Large intestine (tissue), 3 donors: ENCODE results near the gene GRIK3. TPM values are rescaled to one million over a fixed set of nuclear protein-coding genes. Genes with fewer than 3 reads are reported as not detected.
A peak's percentile ranks its signal among the peaks of the same experiment; 100 is the strongest.
"Not testable (repeated sequence)": the region's sequence is repeated elsewhere in the genome, so short reads cannot be mapped to it uniquely, and the experiment has no call there.

Experiments
- DNase-seq, 2 donors: peaks; one replicate each; pipeline versions ENCODE4 v3.0.0 to v3.0.0-alpha.2; 2013
- H3K27ac ChIP-seq: one replicate; pipeline ENCODE4 v1.5.1; 2013; ENCODE audit warnings: low read length
- H3K27me3 ChIP-seq: 2 replicates; pipeline ENCODE4 v1.6.1; 2013; ENCODE audit warnings: low read length; ENCODE audit not compliant: control insufficient read depth, insufficient read depth
- H3K36me3 ChIP-seq: 2 replicates; pipeline ENCODE4 v1.6.1; 2013; ENCODE audit warnings: low read length; ENCODE audit not compliant: control insufficient read depth, insufficient read depth
- H3K4me1 ChIP-seq: one replicate; pipeline ENCODE4 v1.6.1; 2013; ENCODE audit warnings: low read length; ENCODE audit not compliant: control insufficient read depth, insufficient read depth
- H3K4me3 ChIP-seq: one replicate; pipeline ENCODE4 v1.5.1; 2013; ENCODE audit warnings: low read length
- H3K9me3 ChIP-seq: one replicate; pipeline ENCODE4 v1.6.1; 2013; ENCODE audit warnings: mild to moderate bottlenecking, low read depth, low read length, moderate library complexity; ENCODE audit not compliant: control insufficient read depth
- WGBS: methylation state at CpG from one replicate; pipeline ENCODE4 v1.1.5; 2013; ENCODE audit warnings: low lambda C conversion rate; ENCODE audit not compliant: insufficient coverage; 5-methylcytosine and 5-hydroxymethylcytosine counted together
- polyA plus RNA-seq: library from polyadenylated mRNA; unstranded; fragments of 120-200 nt; gene quantifications from one replicate; pipeline ENCODE4 v1.2.1, GENCODE V29; 2013

GRIK3 gene
- polyA plus RNA-seq, 1 donor: 4.5 TPM

GRCh38 chr1:36897813-36898212 is 136.5 kb downstream of the GRIK3 start:
- not testable (repeated sequence) for H3K27ac ChIP-seq, H3K27me3 ChIP-seq, H3K4me1 ChIP-seq, H3K9me3 ChIP-seq, H3K36me3 ChIP-seq, H3K4me3 ChIP-seq, DNase-seq

GRCh38 chr1:36894824-36895223 is 139.5 kb downstream of the GRIK3 start:
- Histone ChIP-seq H3K27me3 (no peaks in the 10 kb centered on the region), H3K36me3 (no peaks in the 10 kb centered on the region), H3K9me3 (no peaks in the 10 kb centered on the region), H3K4me1 (no peaks in the 10 kb centered on the region), H3K4me3 (no peak overlapping the region), H3K27ac (no peak overlapping the region)
- WGBS: no CpG with 5 or more reads among the region's 3 CpGs
- no peak for DNase-seq

- Histone ChIP-seq H3K27ac (no peak overlapping the region), H3K4me3 (no peak overlapping the region), H3K4me1 (no peaks in the 10 kb centered on the region), H3K36me3 (no peaks in the 10 kb centered on the region), H3K27me3 (no peaks in the 10 kb centered on the region), H3K9me3 (no peaks in the 10 kb centered on the region)
- no CpG with 5 or more reads among the region's 9 CpGs for WGBS
- DNase-seq: no peak
These were observed 143.5 kb downstream of the GRIK3 start for GRCh38 chr1:36890776-36891175.

DNA sequence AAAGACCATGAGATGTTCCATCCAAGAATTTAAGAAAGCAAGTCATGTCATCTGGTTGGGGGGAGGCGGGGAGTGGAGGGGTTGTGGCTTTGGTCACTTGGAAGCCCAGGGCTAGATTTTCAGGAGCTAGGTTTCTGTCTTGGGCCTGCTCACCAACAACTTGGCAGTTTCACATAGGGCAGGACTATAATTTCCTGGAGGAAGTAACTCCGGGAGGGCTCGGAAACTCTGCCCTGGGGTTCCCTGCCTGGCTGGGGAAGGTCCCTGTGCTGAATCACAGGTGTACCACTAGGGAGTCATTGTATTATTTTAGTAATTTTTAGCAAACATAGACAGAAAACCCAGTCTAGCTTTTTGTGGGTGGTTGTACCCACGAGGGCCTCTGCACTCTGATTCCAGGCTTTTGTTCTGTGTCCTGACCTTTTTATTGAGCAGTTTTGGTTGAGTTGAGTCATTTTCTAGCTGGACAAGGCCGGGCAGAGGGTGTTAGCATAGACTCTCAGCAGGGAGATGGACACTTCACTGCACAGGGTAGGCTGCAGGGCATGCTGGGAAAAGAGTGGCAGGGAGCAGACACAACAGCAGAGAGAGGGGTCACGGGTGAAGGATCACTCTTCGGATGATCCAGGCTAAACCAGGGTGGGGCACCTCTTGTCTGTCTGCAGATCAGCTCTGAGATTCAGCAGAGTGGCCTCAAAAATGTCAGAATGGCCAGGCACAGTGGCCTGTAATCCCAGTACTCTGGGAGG is 144.7 kb downstream of the GRIK3 start:
- Histone ChIP-seq H3K4me1 (no peaks in the 10 kb centered on the region), H3K9me3 (no peaks in the 10 kb centered on the region), H3K27me3 (no peaks in the 10 kb centered on the region), H3K27ac (no peak overlapping the region), H3K36me3 (no peaks in the 10 kb centered on the region), H3K4me3 (no peak overlapping the region)
- WGBS: no CpG with 5 or more reads among the region's 7 CpGs
- no peak for DNase-seq

DNA sequence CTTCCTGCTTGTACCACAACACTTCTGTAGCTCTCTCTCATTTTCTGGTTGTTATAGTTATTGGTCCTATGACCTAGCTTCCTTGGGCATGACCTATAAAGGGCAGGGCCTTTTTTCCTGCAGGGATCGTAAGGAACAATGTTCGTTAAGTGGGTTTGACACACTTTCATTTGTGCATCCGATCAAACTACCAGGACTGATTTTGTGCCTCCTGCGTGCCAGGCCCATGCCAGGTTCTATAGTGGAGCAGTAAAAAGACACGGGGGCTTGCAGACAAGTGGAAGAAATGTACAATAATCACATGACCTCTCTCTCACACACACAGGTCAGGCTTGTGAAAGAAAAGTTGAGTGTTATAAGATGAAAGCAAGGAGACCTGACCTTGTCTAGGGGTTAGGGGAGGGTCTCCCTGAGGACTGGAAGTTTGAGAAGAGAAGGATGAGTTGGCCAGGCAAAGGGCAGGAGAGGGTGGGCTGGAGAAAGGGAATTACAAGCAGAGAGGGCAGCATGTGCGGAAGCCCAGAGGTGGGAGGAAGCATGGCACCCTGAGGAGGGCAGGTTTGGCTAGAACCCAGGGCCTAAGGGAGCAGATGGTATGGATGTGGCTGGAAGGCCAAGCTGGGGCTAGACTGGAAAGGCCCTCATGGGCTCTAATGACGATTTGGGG is 145.4 kb downstream of the GRIK3 start:
- WGBS: no CpG with 5 or more reads among the region's 7 CpGs
- no peaks in the 10 kb centered on the region for H3K36me3 ChIP-seq
- no peaks in the 10 kb centered on the region for H3K4me1 ChIP-seq
- no peak overlapping the region for H3K27ac ChIP-seq
- no peak for DNase-seq
- no peak overlapping the region for H3K4me3 ChIP-seq
- H3K9me3 ChIP-seq: no peaks in the 10 kb centered on the region
- H3K27me3 ChIP-seq: no peaks in the 10 kb centered on the region

- DNase-seq: peak in 1 of 2 donors; percentile 9
- 72% methylated on average over 2 of the region's 7 CpGs for WGBS
- no peaks in the 10 kb centered on the region for H3K9me3 ChIP-seq
- H3K36me3 ChIP-seq: no peaks in the 10 kb centered on the region
- no peak overlapping the region for H3K4me3 ChIP-seq
- no peaks in the 10 kb centered on the region for H3K27me3 ChIP-seq
- no peak overlapping the region for H3K27ac ChIP-seq
- no peaks in the 10 kb centered on the region for H3K4me1 ChIP-seq
These were observed 148.6 kb downstream of the GRIK3 start for GRCh38 chr1:36885540-36886357.

- no peaks in the 10 kb centered on the region for H3K36me3 ChIP-seq
- WGBS: 92% methylated on average over 2 of the region's 4 CpGs
- no peak overlapping the region for H3K27ac ChIP-seq
- no peak overlapping the region for H3K4me3 ChIP-seq
- H3K4me1 ChIP-seq: no peaks in the 10 kb centered on the region
- no peaks in the 10 kb centered on the region for H3K9me3 ChIP-seq
- DNase-seq: no peak
- H3K27me3 ChIP-seq: no peaks in the 10 kb centered on the region
These were observed 149.5 kb downstream of the GRIK3 start for GRCh38 chr1:36884801-36885200.

DNA sequence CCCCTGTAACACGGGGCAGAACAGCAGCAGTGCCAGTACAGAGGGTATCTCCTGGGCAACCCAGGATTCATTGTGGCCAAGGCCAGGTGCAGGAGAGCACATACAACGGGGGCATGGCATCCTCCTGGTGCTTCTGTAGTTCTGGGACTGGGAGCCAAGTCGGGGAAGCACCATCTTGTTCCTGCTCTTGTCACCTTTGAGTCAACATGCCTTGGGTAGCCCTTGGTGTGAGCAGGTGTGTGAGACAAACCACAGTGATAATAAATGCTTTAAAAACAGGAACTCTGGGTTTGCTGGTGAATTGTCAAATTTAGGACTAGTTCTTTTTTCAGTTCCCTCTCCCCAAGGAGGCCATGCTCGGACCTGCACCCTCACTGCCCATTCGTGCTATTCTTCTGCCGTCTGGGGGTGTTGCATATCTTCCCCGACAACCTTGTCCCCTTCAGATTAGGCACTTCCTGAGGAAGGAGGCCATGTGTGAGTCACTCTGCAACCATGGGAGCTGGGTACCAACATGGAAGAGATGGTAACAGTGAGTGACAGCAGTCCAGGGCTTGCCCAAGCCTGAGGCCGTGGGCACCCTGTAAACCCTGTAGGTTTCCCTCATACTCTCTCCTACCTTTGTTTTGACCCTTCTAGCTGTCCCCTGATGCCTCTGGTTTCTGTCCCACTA is 150.2 kb downstream of the GRIK3 start:
- no peaks in the 10 kb centered on the region for H3K9me3 ChIP-seq
- H3K27ac ChIP-seq: no peak overlapping the region
- no peaks in the 10 kb centered on the region for H3K4me1 ChIP-seq
- no peak for DNase-seq
- 76% methylated on average over 4 of the region's 8 CpGs for WGBS
- H3K27me3 ChIP-seq: no peaks in the 10 kb centered on the region
- H3K4me3 ChIP-seq: no peak overlapping the region
- H3K36me3 ChIP-seq: no peaks in the 10 kb centered on the region

- H3K4me3 ChIP-seq: no peak overlapping the region
- H3K9me3 ChIP-seq: no peaks in the 10 kb centered on the region
- H3K36me3 ChIP-seq: no peaks in the 10 kb centered on the region
- WGBS: no CpG with 5 or more reads among the region's 3 CpGs
- DNase-seq: no peak
- H3K27ac ChIP-seq: no peak overlapping the region
- no peaks in the 10 kb centered on the region for H3K4me1 ChIP-seq
- no peaks in the 10 kb centered on the region for H3K27me3 ChIP-seq
These were observed 150.9 kb downstream of the GRIK3 start for GRCh38 chr1:36883315-36883949.
